Measurements from ENCODE around the gene SH2D7. TPM values are rescaled to one million over a fixed set of nuclear protein-coding genes. Genes with fewer than 3 reads are reported as not detected.

SH2D7 gene
- polyA plus RNA-seq, 1 of the 3 experiments (the other 2 are of a cell fraction): not detected

- ChIA-PET POLR2A (no interaction called here), CTCF (interaction anchor here (1.2 to 8.4 kb wide), 4 partner anchors 70 to 158 kb away, joined by 3 to 72 read pairs (median 8); no protein-coding TSS in a partner anchor)
- H3K9me3 ChIP-seq: no peaks in the 10 kb centered on the region
- no peak overlapping the region for H3K4me3 ChIP-seq (ENCODE audit: low read depth in 2 of 2, low read length in 1 of 2)
- H3K27ac ChIP-seq (ENCODE audit: low read depth in 2 of 2, low read length in 1 of 2): no peak overlapping the region
- no peak for DNase-seq
- TF ChIP-seq REST (IDR thresholded peaks at IDR 0.05; ENCODE audit: low read depth, low read length): peak; percentile 64; the same call in 1 of the 2 replicates
- TF ChIP-seq SMC3 (IDR thresholded peaks at IDR 0.05; ENCODE audit: low read depth, low read length): no peak
- no peaks in the 10 kb centered on the region for H3K79me2 ChIP-seq (ENCODE audit: insufficient read depth)
- WGBS (ENCODE audit: low lambda C conversion rate): 69% methylated on average over 3 of the region's 3 CpGs
- no peak overlapping the region for H2AFZ ChIP-seq (ENCODE audit: low read depth)
- no peaks in the 10 kb centered on the region for H3F3A ChIP-seq (replicated peaks; ENCODE audit: insufficient read depth)
- no peak overlapping the region for H3K4me2 ChIP-seq
- no peaks in the 10 kb centered on the region; a peak in 1 of 4 replicates for H3K4me1 ChIP-seq (ENCODE audit: control insufficient read depth in 1 of 2, insufficient read depth in 2 of 2, low read depth in 1 of 2, low read length in 1 of 2)
- H3K9ac ChIP-seq: no peak overlapping the region
- H3K36me3 ChIP-seq (replicated peaks in 1 of 2; ENCODE audit: control insufficient read depth in 1 of 2, insufficient read depth in 2 of 2, low read length in 1 of 2): no peaks in the 10 kb centered on the region
- no peaks in the 10 kb centered on the region for H4K20me1 ChIP-seq (ENCODE audit: insufficient read depth)
- H3K27me3 ChIP-seq (ENCODE audit: insufficient read depth): no peaks in the 10 kb centered on the region
- H3K9me2 ChIP-seq: no peaks in the 10 kb centered on the region
These were observed 32.9 kb downstream of the SH2D7 start for GRCh38 chr15:78125267-78125666.

- Histone ChIP-seq H3K9me3 (no peaks in the 10 kb centered on the region), H3K4me2 (no peak overlapping the region), H3K4me3 (ENCODE audit: low read depth in 2 of 2, low read length in 1 of 2) (no peak overlapping the region), H3K36me3 (replicated peaks in 1 of 2; ENCODE audit: control insufficient read depth in 1 of 2, insufficient read depth in 2 of 2, low read length in 1 of 2) (no peaks in the 10 kb centered on the region), H3K9me2 (no peaks in the 10 kb centered on the region), H4K20me1 (ENCODE audit: insufficient read depth) (no peaks in the 10 kb centered on the region), H3K4me1 (ENCODE audit: control insufficient read depth in 1 of 2, insufficient read depth in 2 of 2, low read depth in 1 of 2, low read length in 1 of 2) (peaks cover 0 to 7% of the 10 kb centered on the region in 2 experiments; a peak in 1 of 4 replicates), H3K9ac (no peak overlapping the region), H3F3A (replicated peaks; ENCODE audit: insufficient read depth) (peaks cover 6% of the 10 kb centered on the region), H3K27me3 (ENCODE audit: insufficient read depth) (no peaks in the 10 kb centered on the region), H3K79me2 (ENCODE audit: insufficient read depth) (no peaks in the 10 kb centered on the region), H2AFZ (ENCODE audit: low read depth) (no peak overlapping the region), H3K27ac (ENCODE audit: low read depth in 2 of 2, low read length in 1 of 2) (no peak overlapping the region)
- TF ChIP-seq POLR2AphosphoS5 (IDR thresholded peaks at IDR 0.05; ENCODE audit: low read depth, low read length) (no peak), RXRA (IDR thresholded peaks at IDR 0.05; ENCODE audit: borderline replicate concordance, low read depth) (no peak), EP300 (IDR thresholded peaks at IDR 0.05; ENCODE audit: borderline replicate concordance in 1 of 2, low read depth in 1 of 2, low read length in 1 of 2) (no peak), FOSL2 (IDR thresholded peaks at IDR 0.05; ENCODE audit: borderline replicate concordance, low read depth) (no peak), USF1 (IDR thresholded peaks at IDR 0.05; ENCODE audit: borderline replicate concordance, low read depth) (no peak), FOXM1 (IDR thresholded peaks at IDR 0.05; ENCODE audit: low read depth) (no peak), RFX5 (IDR thresholded peaks at IDR 0.05; ENCODE audit: low read length) (no peak), SIN3A (IDR thresholded peaks at IDR 0.05; ENCODE audit: borderline replicate concordance, low read depth, low read length) (no peak)
- CTCF ChIA-PET: interaction anchor here (1.9 to 8.4 kb wide), 3 partner anchors 15 to 114 kb away, joined by 7 to 72 read pairs (median 14); no protein-coding TSS in a partner anchor
- no peak for DNase-seq
- POLR2A ChIA-PET: no interaction called here
- 92% methylated on average over 2 of the region's 2 CpGs for WGBS (ENCODE audit: low lambda C conversion rate)
These were observed 35.5 kb downstream of the SH2D7 start for GRCh38 chr15:78127882-78128281.

Measured in SK-N-SH (cell line).